Measurements from ENCODE around the gene NINL.

The NINL gene

GRCh38 chr20:25470045-25470444 lies 115.3 kb downstream of the NINL start:
- TF ChIP-seq FOXP2 (optimal IDR thresholded peaks at IDR 0.05; ENCODE audit: borderline replicate concordance, extremely low read depth, extremely low read length, insufficient read depth) = no peak
- no peak for TF ChIP-seq SIN3A (IDR thresholded peaks at IDR 0.05; ENCODE audit: borderline replicate concordance, insufficient read depth, low read length)
- no peak for TF ChIP-seq POLR2AphosphoS5 (IDR thresholded peaks at IDR 0.05; ENCODE audit: low read depth, low read length)
- TF ChIP-seq, protein P1, sequence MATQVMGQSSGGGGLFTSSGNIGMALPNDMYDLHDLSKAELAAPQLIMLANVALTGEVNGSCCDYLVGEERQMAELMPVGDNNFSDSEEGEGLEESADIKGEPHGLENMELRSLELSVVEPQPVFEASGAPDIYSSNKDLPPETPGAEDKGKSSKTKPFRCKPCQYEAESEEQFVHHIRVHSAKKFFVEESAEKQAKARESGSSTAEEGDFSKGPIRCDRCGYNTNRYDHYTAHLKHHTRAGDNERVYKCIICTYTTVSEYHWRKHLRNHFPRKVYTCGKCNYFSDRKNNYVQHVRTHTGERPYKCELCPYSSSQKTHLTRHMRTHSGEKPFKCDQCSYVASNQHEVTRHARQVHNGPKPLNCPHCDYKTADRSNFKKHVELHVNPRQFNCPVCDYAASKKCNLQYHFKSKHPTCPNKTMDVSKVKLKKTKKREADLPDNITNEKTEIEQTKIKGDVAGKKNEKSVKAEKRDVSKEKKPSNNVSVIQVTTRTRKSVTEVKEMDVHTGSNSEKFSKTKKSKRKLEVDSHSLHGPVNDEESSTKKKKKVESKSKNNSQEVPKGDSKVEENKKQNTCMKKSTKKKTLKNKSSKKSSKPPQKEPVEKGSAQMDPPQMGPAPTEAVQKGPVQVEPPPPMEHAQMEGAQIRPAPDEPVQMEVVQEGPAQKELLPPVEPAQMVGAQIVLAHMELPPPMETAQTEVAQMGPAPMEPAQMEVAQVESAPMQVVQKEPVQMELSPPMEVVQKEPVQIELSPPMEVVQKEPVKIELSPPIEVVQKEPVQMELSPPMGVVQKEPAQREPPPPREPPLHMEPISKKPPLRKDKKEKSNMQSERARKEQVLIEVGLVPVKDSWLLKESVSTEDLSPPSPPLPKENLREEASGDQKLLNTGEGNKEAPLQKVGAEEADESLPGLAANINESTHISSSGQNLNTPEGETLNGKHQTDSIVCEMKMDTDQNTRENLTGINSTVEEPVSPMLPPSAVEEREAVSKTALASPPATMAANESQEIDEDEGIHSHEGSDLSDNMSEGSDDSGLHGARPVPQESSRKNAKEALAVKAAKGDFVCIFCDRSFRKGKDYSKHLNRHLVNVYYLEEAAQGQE (IDR thresholded peaks at IDR 0.05; ENCODE audit: insufficient read depth in 1 of 2, low read depth in 2 of 2, low read length in 2 of 2) = no peak

- no peak for TF ChIP-seq TAF1 (IDR thresholded peaks at IDR 0.05; ENCODE audit: borderline replicate concordance, insufficient read depth, low read length)
- no peak for TF ChIP-seq POLR2AphosphoS5 (IDR thresholded peaks at IDR 0.05; ENCODE audit: low read depth, low read length)
- TF ChIP-seq SIN3A (IDR thresholded peaks at IDR 0.05; ENCODE audit: borderline replicate concordance, insufficient read depth, low read length) = no peak
- TF ChIP-seq, protein P1 (IDR thresholded peaks at IDR 0.05; ENCODE audit: insufficient read depth in 1 of 2, low read depth in 2 of 2, low read length in 2 of 2) = no peak
- no peak for TF ChIP-seq FOXP2 (optimal IDR thresholded peaks at IDR 0.05; ENCODE audit: borderline replicate concordance, extremely low read depth, extremely low read length, insufficient read depth)
These were observed 115.8 kb downstream of the NINL start for GRCh38 chr20:25469558-25469957.

- no peak for TF ChIP-seq TAF1 (IDR thresholded peaks at IDR 0.05; ENCODE audit: borderline replicate concordance, insufficient read depth, low read length)
- TF ChIP-seq POLR2AphosphoS5 (IDR thresholded peaks at IDR 0.05; ENCODE audit: low read depth, low read length) = no peak
- TF ChIP-seq, protein P1 (IDR thresholded peaks at IDR 0.05; ENCODE audit: insufficient read depth in 1 of 2, low read depth in 2 of 2, low read length in 2 of 2) = no peak
- TF ChIP-seq SIN3A (IDR thresholded peaks at IDR 0.05; ENCODE audit: borderline replicate concordance, insufficient read depth, low read length) = no peak
- TF ChIP-seq FOXP2 (optimal IDR thresholded peaks at IDR 0.05; ENCODE audit: borderline replicate concordance, extremely low read depth, extremely low read length, insufficient read depth) = no peak
These were observed 116.9 kb downstream of the NINL start for GRCh38 chr20:25468126-25469075.

DNA sequence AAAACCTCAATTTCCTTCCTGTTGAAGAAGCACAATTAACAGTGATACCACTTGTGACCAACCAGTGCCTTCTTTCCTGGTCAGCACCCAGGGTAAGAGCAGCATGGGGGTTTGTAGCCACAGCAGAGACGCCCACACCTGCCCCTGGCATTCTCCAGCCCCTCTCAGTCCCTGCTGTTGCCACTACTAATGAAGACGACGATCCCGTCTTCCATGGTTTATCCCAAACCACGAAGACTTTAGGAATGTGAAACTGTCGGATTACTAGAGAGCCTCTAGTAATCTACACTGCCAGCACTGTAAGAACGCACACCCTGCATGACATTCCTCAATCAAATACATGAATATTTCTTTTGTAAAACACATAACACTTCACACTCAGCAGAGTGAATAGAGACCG lies 117.9 kb downstream of the NINL start:
- TF ChIP-seq, protein P1 (IDR thresholded peaks at IDR 0.05; ENCODE audit: insufficient read depth in 1 of 2, low read depth in 2 of 2, low read length in 2 of 2) = no peak
- TF ChIP-seq SIN3A (IDR thresholded peaks at IDR 0.05; ENCODE audit: borderline replicate concordance, insufficient read depth, low read length) = no peak
- TF ChIP-seq TAF1 (IDR thresholded peaks at IDR 0.05; ENCODE audit: borderline replicate concordance, insufficient read depth, low read length) = no peak
- no peak for TF ChIP-seq POLR2AphosphoS5 (IDR thresholded peaks at IDR 0.05; ENCODE audit: low read depth, low read length)
- no peak for TF ChIP-seq FOXP2 (optimal IDR thresholded peaks at IDR 0.05; ENCODE audit: borderline replicate concordance, extremely low read depth, extremely low read length, insufficient read depth)
